T-helper 2 cell (primary cell): ENCODE measurements around the gene LSM8.
A peak's percentile ranks its signal among the peaks of the same experiment; 100 is the strongest.
"Not testable (repeated sequence)": the region's sequence is repeated elsewhere in the genome, so short reads cannot be mapped to it uniquely, and the experiment has no call there.

Source experiments
- DNase-seq, 5 experiments: peaks; one replicate each; pipeline versions ENCODE4 v3.0.0 to v3.0.0-alpha.2; 2012 to 2022

The LSM8 gene

DNA sequence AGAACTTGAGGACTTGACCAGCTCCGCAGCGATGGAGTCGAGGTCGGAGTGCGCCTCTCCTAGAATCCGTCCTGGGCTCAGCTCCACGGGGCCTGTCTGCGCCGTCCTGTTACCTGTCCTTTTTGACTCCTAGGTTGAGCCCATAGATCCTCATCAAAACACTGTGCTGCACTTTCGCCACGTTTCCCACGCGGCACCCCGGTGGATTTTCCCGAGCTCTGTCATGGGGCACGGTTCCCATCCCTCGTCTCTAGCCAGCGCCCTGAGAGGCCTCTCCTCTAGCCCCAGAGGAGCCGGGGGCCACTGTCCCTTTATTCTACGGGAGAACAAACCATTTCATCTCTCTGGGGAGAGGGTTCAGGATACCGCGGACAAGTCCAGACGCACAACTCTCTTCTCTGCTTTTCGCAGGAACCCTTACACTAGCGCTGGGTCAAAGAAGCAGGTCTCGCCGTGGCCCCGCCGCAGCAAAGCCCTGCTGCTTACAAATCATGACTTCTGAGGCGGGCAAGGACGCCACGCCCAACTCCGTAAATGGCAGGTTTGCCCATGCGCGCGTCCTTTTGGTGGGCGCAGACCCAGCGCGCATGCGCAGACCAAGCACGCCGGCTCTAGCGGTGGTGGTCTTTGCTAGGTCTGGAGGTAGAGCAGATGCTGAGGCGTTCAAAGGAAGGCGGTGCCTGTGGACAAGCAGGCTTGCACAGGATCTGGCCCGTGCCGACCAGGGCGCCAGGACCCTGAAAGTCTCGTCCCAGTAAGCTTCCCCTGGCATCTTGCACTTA is 30.3 kb downstream of the LSM8 start:
- peak; percentile 20 to 79 (median 40) for DNase-seq

DNA sequence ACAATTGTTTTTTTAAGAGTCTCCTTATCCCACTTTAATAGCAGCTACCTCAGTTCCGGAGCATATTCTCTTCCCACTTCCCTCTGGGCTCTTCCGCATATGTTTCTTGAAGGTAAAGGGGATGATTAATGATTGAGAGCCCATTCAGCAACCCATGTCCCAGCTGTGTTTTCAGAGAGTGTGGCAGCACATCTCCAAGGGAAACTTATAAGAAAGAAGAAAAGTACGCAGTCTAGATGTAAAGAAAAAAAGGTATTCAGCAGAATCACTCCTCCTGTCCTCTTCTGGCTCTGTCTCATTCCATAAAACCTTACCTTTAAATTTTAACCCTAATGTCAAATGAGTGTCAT is 30.8 kb downstream of the LSM8 start:
- no peak for DNase-seq

DNA sequence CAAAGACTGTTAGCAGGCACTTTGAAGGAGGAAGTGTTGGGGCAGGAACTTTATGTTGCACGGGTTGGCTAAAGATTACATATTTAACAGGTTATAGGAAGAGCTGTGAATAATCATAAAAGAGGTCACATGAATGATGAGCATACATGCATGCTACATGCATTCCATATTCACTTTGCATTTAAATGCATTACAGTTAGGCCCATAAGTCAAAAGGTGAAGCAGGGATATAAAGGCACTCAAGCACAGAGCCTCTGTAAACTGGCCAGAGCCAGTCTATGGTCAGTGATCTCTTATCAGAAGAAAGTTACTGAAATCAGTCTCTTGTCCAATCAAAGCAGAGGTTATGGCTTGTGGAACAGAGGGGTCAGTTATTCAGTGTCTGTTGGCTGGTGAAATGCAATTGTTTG is 33.3 kb downstream of the LSM8 start:
- no peak for DNase-seq

DNA sequence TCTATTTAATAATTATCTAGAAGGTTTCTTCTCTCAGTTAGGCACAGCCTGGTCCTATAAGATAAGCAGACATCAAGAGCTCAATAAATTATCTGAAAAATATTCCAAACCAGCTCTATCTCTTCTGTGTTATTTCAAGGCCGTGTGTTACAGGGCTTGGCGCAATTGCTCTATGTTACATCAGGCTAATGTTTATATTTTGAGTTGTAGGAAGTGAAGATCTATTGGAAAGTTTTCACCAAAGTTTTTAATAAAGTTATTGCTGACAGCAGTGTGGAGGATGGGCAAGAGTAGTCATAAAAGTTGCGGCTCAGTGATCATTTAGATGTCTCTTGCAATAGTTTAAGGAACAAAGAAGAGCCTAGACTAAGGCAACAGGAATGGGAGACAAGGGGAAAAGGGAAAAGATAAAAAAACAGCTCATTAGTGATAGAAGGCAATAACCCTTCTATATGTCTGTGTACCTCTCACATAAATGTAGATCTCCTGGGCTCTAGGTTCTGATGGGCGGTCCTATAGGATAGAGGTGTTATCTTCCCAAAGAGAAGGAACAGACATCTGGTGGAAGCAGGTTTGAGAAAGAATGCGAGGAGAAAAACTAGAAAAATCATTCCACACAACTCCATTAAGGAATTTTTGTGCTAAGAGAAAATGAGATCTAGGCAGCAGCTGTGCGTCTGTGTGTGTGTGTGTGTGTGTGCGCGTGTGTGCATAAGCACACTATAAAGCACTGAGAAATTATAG is 34.6 kb downstream of the LSM8 start:
- no peak for DNase-seq

DNA sequence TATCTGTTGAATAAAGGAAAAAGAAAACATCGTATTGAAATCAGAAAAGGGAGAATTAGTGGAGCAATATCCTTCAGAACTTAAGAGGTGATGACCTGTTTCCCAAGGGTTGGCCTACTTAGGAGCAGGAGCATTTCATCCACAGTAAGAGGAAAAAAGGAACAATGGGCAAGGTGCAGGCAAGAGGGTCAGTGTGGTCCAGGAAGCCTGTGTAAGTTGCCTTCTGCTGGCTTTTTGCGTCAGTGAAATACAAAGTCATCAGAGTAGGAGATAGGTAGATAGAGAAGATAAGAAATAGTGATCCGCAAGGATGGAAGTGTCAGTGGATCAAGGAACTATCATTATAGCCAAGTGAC is 35.2 kb downstream of the LSM8 start:
- DNase-seq = no peak

DNA sequence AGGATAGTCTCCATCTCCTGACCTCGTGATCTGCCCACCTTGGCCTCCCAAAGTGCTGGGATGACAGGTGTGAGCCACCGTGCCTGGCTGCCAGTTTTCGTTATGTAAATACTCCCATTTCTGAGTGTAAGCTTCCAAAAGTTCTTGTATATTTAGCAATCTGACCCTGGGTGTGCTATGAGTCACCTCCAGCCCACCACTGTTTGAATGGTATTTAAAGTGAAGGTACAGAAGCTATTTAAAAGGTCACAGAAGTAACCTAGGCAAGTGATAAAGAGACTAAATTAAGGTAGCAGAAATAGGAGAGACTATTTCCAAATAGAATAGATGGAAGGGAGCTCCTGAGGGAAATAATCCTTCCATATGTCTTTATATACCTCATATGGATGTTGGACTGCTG is 36.6 kb downstream of the LSM8 start:
- no peak for DNase-seq

DNA sequence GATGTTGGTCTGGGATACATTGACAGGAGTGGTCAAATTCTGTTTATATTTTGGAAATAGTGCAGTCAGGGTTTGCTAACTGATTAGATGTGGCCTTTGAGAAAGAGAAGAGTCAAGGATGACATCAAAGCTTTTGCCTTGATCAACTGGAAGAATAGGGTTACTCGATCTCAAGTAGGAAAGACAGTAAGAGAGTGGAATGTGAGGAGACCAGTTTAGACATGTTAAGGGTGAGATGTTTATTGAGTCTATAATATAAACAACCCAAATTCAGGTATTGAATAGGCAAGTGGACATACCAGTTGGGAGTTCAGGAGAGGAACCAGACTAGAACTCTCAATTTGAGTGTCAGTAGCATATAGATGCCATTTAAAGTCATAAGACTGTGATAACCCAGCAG is 38.6 kb downstream of the LSM8 start:
- no peak for DNase-seq

DNA sequence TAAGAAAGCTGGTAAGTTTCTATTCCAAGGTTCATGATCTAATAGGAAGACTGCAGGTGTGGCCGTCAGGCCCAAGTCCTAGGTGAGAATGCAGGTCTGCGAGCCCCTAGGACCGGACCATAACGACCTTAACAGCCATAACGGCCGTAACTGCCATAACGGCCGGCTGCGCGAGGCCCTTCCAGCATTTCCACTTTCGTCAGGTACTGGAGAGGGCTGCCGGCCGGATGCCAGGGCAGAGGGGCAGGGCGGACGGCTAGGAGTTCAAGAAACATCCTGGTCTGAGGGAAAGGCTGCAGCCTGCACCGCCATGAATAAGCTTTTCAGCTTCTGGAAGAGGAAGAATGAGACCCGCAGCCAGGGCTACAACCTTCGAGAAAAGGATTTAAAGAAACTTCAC is 40.6 kb downstream of the LSM8 start, which contains the start of gene ANKRD7:
Gene ANKRD7, plus strand, starts transcription at position 184 of the 400 bp plus-strand sequence. Its CDS starts 127 bp downstream, at position 311.
- no peak for DNase-seq

DNA sequence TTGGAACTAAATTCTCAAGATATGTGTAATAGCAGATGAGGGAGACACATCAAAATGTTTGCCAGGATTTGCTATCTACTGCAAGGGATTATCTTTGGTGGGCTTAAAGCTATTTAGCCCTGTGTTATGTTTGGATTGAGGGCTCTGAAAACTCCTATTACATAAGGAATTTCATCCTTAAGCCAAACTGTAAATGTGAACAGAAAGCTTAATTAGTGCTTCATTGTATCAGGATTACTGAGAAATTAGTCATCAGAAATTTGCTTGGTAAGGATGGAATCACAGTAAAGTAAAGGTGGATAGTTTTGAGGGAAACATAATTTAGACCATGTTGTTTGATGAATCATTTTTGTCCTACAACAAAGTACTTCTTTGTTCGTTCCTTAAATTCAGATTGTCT is 48.9 kb downstream of the LSM8 start:
- no peak for DNase-seq

DNA sequence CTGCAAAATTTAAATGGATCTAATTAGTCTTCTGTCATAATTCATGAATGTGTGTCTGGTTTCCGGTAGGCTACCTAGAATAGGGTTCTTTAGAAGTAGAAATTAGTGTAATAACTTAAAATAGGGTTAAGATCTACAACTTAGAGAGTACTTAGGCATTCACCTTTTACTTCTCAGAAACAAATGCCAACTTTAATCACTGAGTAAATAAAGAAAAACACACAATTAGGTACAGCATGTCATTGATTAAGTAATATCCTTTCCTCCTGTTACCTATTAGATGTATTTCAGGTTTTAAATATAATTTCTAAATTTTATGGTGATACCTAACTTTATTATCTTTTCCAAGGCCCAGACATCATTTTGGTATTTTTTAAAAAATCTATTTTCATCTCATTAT is 49.8 kb downstream of the LSM8 start:
- DNase-seq = no peak

DNA sequence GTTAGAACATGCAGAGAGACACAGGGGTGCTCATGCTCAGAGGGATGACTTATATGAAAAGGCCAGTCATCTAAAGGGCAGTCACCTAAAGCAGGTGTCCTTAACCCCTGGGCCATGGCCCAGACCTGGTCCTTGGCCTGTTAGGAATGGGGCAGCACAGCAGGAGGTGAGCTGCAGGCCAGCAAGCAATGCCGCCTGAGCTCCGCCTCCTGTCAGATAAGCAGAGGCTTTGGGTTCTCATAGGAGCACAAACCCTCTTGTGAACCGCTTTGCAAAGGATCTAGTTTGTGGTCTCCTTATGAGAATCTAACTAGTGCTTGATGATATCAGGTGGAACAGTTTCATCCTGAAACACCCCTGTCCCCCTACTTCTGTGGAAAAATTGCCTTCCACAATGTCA is 55.0 kb downstream of the LSM8 start:
- peak in 1 of 5 experiments; percentile 51 for DNase-seq

DNA sequence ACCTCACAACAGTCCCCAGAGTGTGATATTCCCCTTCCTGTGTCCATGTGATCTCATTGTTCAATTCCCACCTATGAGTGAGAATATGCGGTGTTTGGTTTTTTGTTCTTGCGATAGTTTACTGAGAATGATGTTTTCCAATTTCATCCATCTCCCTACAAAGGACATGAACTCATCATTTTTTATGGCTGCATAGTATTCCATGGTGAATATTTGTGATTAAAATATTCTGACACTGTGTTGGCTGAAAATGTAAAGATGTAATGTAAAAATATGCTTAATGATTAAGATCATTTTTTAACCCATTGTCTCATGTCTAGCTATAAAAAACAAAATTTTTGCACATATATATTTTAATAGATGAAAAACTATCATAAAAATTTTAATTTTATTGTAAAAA is 56.4 kb downstream of the LSM8 start:
- DNase-seq = not testable (repeated sequence)
